ENCODE measurements around the gene EPS8L3. TPM values are rescaled to one million over a fixed set of nuclear protein-coding genes. Genes with fewer than 3 reads are reported as not detected.

The EPS8L3 gene
- total and polyA plus RNA-seq, 9 of the 15 experiments (the other 6 are each of a cell fraction or from before 2014, with no cell fraction given) = 0.09 to 0.42 (median 0.14) TPM; not detected in 5

GRCh38 chr1:109790735-109791494, 27.2 kb upstream of the EPS8L3 start (continued):
- TF ChIP-seq ZNF592 (IDR thresholded peaks at IDR 0.05) (peak; percentile 87), ARID1B (IDR thresholded peaks at IDR 0.05) (peak; percentile 37; the same call in 1 of the 2 replicates), RBFOX2 (IDR thresholded peaks at IDR 0.05; ENCODE audit: low read depth, low read length) (0 out of 2 replicates have a peak, but pooled peaks have one; percentile 30), MTF1 (CRISPR knock-in tag; IDR thresholded peaks at IDR 0.05; ENCODE audit: borderline replicate concordance) (no peak), ZNF324 (CRISPR knock-in tag; IDR thresholded peaks at IDR 0.05) (peak; percentile 32), ZKSCAN1 (IDR thresholded peaks at IDR 0.05; ENCODE audit: low read depth, low read length) (no peak), ZNF583 (CRISPR knock-in tag; IDR thresholded peaks at IDR 0.05) (peak; percentile 73; the same call in 1 of the 2 replicates)
- TF ChIP-seq, protein P1, sequence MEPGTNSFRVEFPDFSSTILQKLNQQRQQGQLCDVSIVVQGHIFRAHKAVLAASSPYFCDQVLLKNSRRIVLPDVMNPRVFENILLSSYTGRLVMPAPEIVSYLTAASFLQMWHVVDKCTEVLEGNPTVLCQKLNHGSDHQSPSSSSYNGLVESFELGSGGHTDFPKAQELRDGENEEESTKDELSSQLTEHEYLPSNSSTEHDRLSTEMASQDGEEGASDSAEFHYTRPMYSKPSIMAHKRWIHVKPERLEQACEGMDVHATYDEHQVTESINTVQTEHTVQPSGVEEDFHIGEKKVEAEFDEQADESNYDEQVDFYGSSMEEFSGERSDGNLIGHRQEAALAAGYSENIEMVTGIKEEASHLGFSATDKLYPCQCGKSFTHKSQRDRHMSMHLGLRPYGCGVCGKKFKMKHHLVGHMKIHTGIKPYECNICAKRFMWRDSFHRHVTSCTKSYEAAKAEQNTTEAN (CRISPR knock-in tag; IDR thresholded peaks at IDR 0.05) = peak; percentile 51; the same call in 1 of the 2 replicates
- TF ChIP-seq, protein P2, sequence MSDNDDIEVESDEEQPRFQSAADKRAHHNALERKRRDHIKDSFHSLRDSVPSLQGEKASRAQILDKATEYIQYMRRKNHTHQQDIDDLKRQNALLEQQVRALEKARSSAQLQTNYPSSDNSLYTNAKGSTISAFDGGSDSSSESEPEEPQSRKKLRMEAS (CRISPR knock-in tag; IDR thresholded peaks at IDR 0.05) = 0 out of 2 replicates have a peak, but pooled peaks have one; percentile 24
- TF ChIP-seq, protein P3, sequence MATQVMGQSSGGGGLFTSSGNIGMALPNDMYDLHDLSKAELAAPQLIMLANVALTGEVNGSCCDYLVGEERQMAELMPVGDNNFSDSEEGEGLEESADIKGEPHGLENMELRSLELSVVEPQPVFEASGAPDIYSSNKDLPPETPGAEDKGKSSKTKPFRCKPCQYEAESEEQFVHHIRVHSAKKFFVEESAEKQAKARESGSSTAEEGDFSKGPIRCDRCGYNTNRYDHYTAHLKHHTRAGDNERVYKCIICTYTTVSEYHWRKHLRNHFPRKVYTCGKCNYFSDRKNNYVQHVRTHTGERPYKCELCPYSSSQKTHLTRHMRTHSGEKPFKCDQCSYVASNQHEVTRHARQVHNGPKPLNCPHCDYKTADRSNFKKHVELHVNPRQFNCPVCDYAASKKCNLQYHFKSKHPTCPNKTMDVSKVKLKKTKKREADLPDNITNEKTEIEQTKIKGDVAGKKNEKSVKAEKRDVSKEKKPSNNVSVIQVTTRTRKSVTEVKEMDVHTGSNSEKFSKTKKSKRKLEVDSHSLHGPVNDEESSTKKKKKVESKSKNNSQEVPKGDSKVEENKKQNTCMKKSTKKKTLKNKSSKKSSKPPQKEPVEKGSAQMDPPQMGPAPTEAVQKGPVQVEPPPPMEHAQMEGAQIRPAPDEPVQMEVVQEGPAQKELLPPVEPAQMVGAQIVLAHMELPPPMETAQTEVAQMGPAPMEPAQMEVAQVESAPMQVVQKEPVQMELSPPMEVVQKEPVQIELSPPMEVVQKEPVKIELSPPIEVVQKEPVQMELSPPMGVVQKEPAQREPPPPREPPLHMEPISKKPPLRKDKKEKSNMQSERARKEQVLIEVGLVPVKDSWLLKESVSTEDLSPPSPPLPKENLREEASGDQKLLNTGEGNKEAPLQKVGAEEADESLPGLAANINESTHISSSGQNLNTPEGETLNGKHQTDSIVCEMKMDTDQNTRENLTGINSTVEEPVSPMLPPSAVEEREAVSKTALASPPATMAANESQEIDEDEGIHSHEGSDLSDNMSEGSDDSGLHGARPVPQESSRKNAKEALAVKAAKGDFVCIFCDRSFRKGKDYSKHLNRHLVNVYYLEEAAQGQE (IDR thresholded peaks at IDR 0.05; ENCODE audit: borderline replicate concordance) = peak; percentile 37; the same call in 1 of the 2 replicates
- TF ChIP-seq, protein P3 (CRISPR knock-in tag; IDR thresholded peaks at IDR 0.05; ENCODE audit: low read depth) = no peak
